ENCODE data around the gene RBM17.
"Not testable (repeated sequence)": the region's sequence is repeated elsewhere in the genome, so short reads cannot be mapped to it uniquely, and the experiment has no call there.

RBM17 gene

GRCh38 chr10:6138456-6138855 lies 49.6 kb downstream of the RBM17 start:
- no peak for DNase-seq

- no peak for DNase-seq
Observed at GRCh38 chr10:6139470-6139869, 50.6 kb downstream of the RBM17 start.

- DNase-seq: peak in 4 of 5 donors; percentile 31 to 59 (median 43)
Observed at GRCh38 chr10:6140141-6140841, 51.5 kb downstream of the RBM17 start.

- DNase-seq: no peak
Observed at GRCh38 chr10:6140965-6141295, 52.1 kb downstream of the RBM17 start.

- DNase-seq: peak in 1 of 5 donors; percentile 82
Observed at GRCh38 chr10:6141296-6142151, 52.7 kb downstream of the RBM17 start.

- DNase-seq: not testable (repeated sequence)
Observed at GRCh38 chr10:6142186-6142585, 53.4 kb downstream of the RBM17 start.

- no peak for DNase-seq
Observed at GRCh38 chr10:6142644-6143043, 53.8 kb downstream of the RBM17 start.

- DNase-seq: no peak
Observed at GRCh38 chr10:6143181-6143580, 54.3 kb downstream of the RBM17 start.

- DNase-seq: peak; percentile 73 to 91 (median 80)
Observed at GRCh38 chr10:6144406-6145165, 55.8 kb downstream of the RBM17 start.

GRCh38 chr10:6145166-6145987 lies 56.5 kb downstream of the RBM17 start:
- DNase-seq: no peak

GRCh38 chr10:6146013-6146785 lies 57.4 kb downstream of the RBM17 start:
- no peak for DNase-seq

GRCh38 chr10:6146921-6147320 lies 58.1 kb downstream of the RBM17 start:
- DNase-seq: no peak

- DNase-seq: no peak
Observed at GRCh38 chr10:6148251-6148701, 59.4 kb downstream of the RBM17 start.

- DNase-seq: no peak
Observed at GRCh38 chr10:6148908-6149307, 60.1 kb downstream of the RBM17 start.

GRCh38 chr10:6151087-6151977 lies 62.5 kb downstream of the RBM17 start:
- peak in 3 of 5 donors; percentile 25 to 73 (median 31) for DNase-seq

- DNase-seq: no peak
Observed at GRCh38 chr10:6153845-6154244, 65.0 kb downstream of the RBM17 start.

GRCh38 chr10:6154566-6154965 lies 65.7 kb downstream of the RBM17 start:
- no peak for DNase-seq

GRCh38 chr10:6158276-6158675 lies 69.4 kb downstream of the RBM17 start:
- DNase-seq: no peak

- DNase-seq: no peak
Observed at GRCh38 chr10:6161921-6162320, 73.1 kb downstream of the RBM17 start.

- no peak for DNase-seq
Observed at GRCh38 chr10:6162589-6163356, 73.9 kb downstream of the RBM17 start.
